Fibroblast of lung (primary cell): ENCODE data around the gene EFCAB10.

ENCODE experiments used
- EZH2 ChIP-seq: IDR thresholded peaks from 2 replicates; pipeline ENCODE4 v1.5.1; 2012; ENCODE audit warnings: low read length, control low read depth, mild to moderate bottlenecking; ENCODE audit errors: missing control alignments
- TF ChIP-seq, protein P1 (sequence below), 2 donors: IDR thresholded peaks in 1 of 2; conservative IDR thresholded peaks in 1 of 2; 1 replicate in 1 of 2; 2 replicates in 1 of 2; pipeline ENCODE4 v1.5.1; 2011 to 2012; ENCODE audit warnings: low read length in 2 of 2, control low read depth in 1 of 2, inconsistent platforms in 1 of 2, low read depth in 1 of 2, mild to moderate bottlenecking in 1 of 2

DNA sequence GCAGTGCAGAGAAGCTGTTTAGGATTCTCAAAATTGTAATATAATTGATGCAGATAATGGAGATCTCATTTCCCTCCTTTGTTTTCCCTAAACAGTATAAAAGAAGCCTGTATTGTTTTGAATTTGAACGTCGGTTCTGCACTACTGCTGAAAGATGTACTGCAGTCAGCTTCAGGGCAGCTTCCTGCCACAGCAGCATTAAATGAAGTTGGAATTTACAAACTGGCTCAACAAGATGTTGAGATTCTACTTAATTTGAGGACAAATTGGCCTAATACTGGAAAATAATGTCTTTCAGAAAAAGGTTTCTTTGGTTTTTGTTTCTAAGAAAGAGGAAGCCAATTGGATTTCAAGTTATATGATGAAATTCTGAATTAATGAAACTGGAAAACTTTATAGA is 14.3 kb downstream of the EFCAB10 start:
- TF ChIP-seq, protein P1, sequence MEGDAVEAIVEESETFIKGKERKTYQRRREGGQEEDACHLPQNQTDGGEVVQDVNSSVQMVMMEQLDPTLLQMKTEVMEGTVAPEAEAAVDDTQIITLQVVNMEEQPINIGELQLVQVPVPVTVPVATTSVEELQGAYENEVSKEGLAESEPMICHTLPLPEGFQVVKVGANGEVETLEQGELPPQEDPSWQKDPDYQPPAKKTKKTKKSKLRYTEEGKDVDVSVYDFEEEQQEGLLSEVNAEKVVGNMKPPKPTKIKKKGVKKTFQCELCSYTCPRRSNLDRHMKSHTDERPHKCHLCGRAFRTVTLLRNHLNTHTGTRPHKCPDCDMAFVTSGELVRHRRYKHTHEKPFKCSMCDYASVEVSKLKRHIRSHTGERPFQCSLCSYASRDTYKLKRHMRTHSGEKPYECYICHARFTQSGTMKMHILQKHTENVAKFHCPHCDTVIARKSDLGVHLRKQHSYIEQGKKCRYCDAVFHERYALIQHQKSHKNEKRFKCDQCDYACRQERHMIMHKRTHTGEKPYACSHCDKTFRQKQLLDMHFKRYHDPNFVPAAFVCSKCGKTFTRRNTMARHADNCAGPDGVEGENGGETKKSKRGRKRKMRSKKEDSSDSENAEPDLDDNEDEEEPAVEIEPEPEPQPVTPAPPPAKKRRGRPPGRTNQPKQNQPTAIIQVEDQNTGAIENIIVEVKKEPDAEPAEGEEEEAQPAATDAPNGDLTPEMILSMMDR (conservative IDR thresholded peaks at IDR 0.05 in 1 of 2, IDR thresholded peaks at IDR 0.05 in 1 of 2; ENCODE audit: low read depth in 1 of 2, low read length in 2 of 2), result no peak
- TF ChIP-seq EZH2, result no peak
